CD4-positive, CD25-positive, alpha-beta regulatory T cell (primary cell): ENCODE results near the gene FOXN3. TPM values are rescaled to one million over a fixed set of nuclear protein-coding genes. Genes with fewer than 3 reads are reported as not detected.

ENCODE experiments used
- ATAC-seq, 2 donors: fragments of 150-1000 bp; cut with Tn5 transposase; one replicate each; pipeline ENCODE4 v1.10.0; 2021; ENCODE audit warnings: low read depth in 2 of 2, moderate number of reproducible peaks in 2 of 2, moderate library complexity in 1 of 2
- DNase-seq, 3 donors: peaks; one replicate each; pipeline versions ENCODE4 v3.0.0 to v3.0.0-alpha.2; 2012 to 2022; ENCODE audit warnings: mixed read lengths in 1 of 3
- H3K27ac ChIP-seq: one replicate; pipeline ENCODE4 v1.7.0; 2013; ENCODE audit warnings: mild to moderate bottlenecking, low read length; ENCODE audit not compliant: insufficient read depth, poor library complexity, severe bottlenecking
- H3K27me3 ChIP-seq: one replicate; pipeline ENCODE4 v1.7.0; 2013; ENCODE audit warnings: low read length; ENCODE audit not compliant: control insufficient read depth, insufficient read depth
- H3K36me3 ChIP-seq: one replicate; pipeline ENCODE4 v1.7.0; 2013; ENCODE audit warnings: mild to moderate bottlenecking, low read length, moderate library complexity; ENCODE audit not compliant: control insufficient read depth, insufficient read depth
- H3K4me1 ChIP-seq: 2 replicates; pipeline ENCODE4 v1.7.0; 2013; ENCODE audit warnings: mild to moderate bottlenecking, low read length; ENCODE audit not compliant: insufficient read depth, control insufficient read depth, poor library complexity, severe bottlenecking
- H3K4me3 ChIP-seq: one replicate; pipeline ENCODE4 v1.7.0; 2013; ENCODE audit warnings: low read depth, mild to moderate bottlenecking, low read length, moderate library complexity
- H3K9me3 ChIP-seq, 2 experiments: 1 replicate in 1 of 2; 2 replicates in 1 of 2; pipeline ENCODE4 v1.7.0; 2013; ENCODE audit warnings: low read length in 2 of 2, mild to moderate bottlenecking in 1 of 2, moderate library complexity in 1 of 2; ENCODE audit not compliant: control insufficient read depth in 2 of 2
- H3K27ac Mint-ChIP-seq, 3 donors: one replicate each; pipeline ENCODE4 v1.8.0; 2020 to 2022; ENCODE audit warnings: mild to moderate bottlenecking in 3 of 3, mixed read lengths in 3 of 3, moderate library complexity in 2 of 3
- H3K27me3 Mint-ChIP-seq: one replicate; pipeline ENCODE4 v1.8.0; 2022; ENCODE audit warnings: mild to moderate bottlenecking, mixed read lengths
- H3K36me3 Mint-ChIP-seq: one replicate; pipeline ENCODE4 v1.8.0; 2020; ENCODE audit warnings: mixed read lengths
- H3K4me1 Mint-ChIP-seq, 4 donors: one replicate each; pipeline ENCODE4 v1.8.0; 2020 to 2022; ENCODE audit warnings: mixed read lengths in 4 of 4, mild to moderate bottlenecking in 1 of 4
- H3K4me3 Mint-ChIP-seq, 4 donors: one replicate each; pipeline ENCODE4 v1.8.0; 2020 to 2022; ENCODE audit warnings: mild to moderate bottlenecking in 4 of 4, mixed read lengths in 4 of 4, moderate library complexity in 3 of 4
- H3K9me3 Mint-ChIP-seq, 7 donors: one replicate each; pipeline ENCODE4 v1.8.0; 2020 to 2022; ENCODE audit warnings: mixed read lengths in 7 of 7, mild to moderate bottlenecking in 3 of 7, moderate library complexity in 2 of 7
- polyA plus RNA-seq, 4 donors: library from polyadenylated mRNA; unstranded; fragments of 300-500 nt; fragmentation: Illumina TruSeq; gene quantifications; one replicate each; pipeline ENCODE4 v1.2.3, GENCODE V29; 2021
- total RNA-seq: library from RNA; stranded (reverse); gene quantifications from one replicate; pipeline ENCODE4 v1.2.3, GENCODE V29; 2022

Gene FOXN3
- total and polyA plus RNA-seq, 5 donors from 2014 or later: 108 to 203 (median 111) TPM

- Mint-ChIP-seq H3K27ac (no peak overlapping the region), H3K4me3 (no peak overlapping the region), H3K36me3 (peaks cover 27% of the 10 kb centered on the region)
Observed at GRCh38 chr14:89180546-89180945, 236.5 kb downstream of the FOXN3 start.

GRCh38 chr14:89179891-89180404 is 237.1 kb downstream of the FOXN3 start:
- Histone ChIP-seq H3K4me3 (no peak overlapping the region), H3K27me3 (no peaks in the 10 kb centered on the region), H3K36me3 (peaks cover 38% of the 10 kb centered on the region), H3K27ac (no peak overlapping the region), H3K4me1 (no peaks in the 10 kb centered on the region), H3K9me3 (no peaks in the 10 kb centered on the region)
- peaks cover 28% of the 10 kb centered on the region for H3K36me3 Mint-ChIP-seq
- H3K27me3 Mint-ChIP-seq: no peaks in the 10 kb centered on the region
- no peak for DNase-seq
- no peaks in the 10 kb centered on the region for H3K9me3 Mint-ChIP-seq
- no peak for ATAC-seq
- no peak overlapping the region for H3K4me3 Mint-ChIP-seq
- H3K4me1 Mint-ChIP-seq: peaks cover 22 to 25% (median 23%) of the 10 kb centered on the region in 4 donors
- H3K27ac Mint-ChIP-seq: no peak overlapping the region

More at GRCh38 chr14:89180546-89180945, 236.5 kb downstream of the FOXN3 start:
- ATAC-seq (no peak), DNase-seq (no peak)
- H3K4me1 Mint-ChIP-seq: peaks cover 22 to 28% (median 24%) of the 10 kb centered on the region in 4 donors
- no peaks in the 10 kb centered on the region for H3K9me3 Mint-ChIP-seq
- no peaks in the 10 kb centered on the region for H3K9me3 ChIP-seq
- H3K4me3 ChIP-seq: no peak overlapping the region
- H3K27me3 Mint-ChIP-seq: no peaks in the 10 kb centered on the region
- H3K27ac ChIP-seq: no peak overlapping the region
- peaks cover 38% of the 10 kb centered on the region for H3K36me3 ChIP-seq
- H3K27me3 ChIP-seq: no peaks in the 10 kb centered on the region
- no peaks in the 10 kb centered on the region for H3K4me1 ChIP-seq

- Mint-ChIP-seq H3K4me1 (peaks cover 23 to 25% (median 23%) of the 10 kb centered on the region in 4 donors), H3K36me3 (peaks cover 38% of the 10 kb centered on the region), H3K9me3 (peaks cover 0 to 5% (median 0%) of the 10 kb centered on the region in 7 donors), H3K27me3 (no peaks in the 10 kb centered on the region), H3K27ac (peak overlapping the region in 2 of 3 donors; percentile 64 to 75), H3K4me3 (no peak overlapping the region)
- DNase-seq (no peak), ATAC-seq (no peak)
- no peak overlapping the region for H3K4me3 ChIP-seq
- H3K36me3 ChIP-seq: peaks cover 42% of the 10 kb centered on the region
- no peak overlapping the region for H3K27ac ChIP-seq
- no peaks in the 10 kb centered on the region for H3K4me1 ChIP-seq
- no peaks in the 10 kb centered on the region for H3K27me3 ChIP-seq
- H3K9me3 ChIP-seq: no peaks in the 10 kb centered on the region
Observed at GRCh38 chr14:89178800-89179535, 238.1 kb downstream of the FOXN3 start.

- Histone ChIP-seq H3K4me1 (no peaks in the 10 kb centered on the region), H3K36me3 (peaks cover 40% of the 10 kb centered on the region), H3K9me3 (no peaks in the 10 kb centered on the region), H3K27me3 (no peaks in the 10 kb centered on the region), H3K4me3 (no peak overlapping the region), H3K27ac (no peak overlapping the region)
- H3K27me3 Mint-ChIP-seq: no peaks in the 10 kb centered on the region
- H3K4me3 Mint-ChIP-seq: no peak overlapping the region
- H3K27ac Mint-ChIP-seq: peak overlapping the region in 1 of 3 donors; percentile 75
- ATAC-seq (no peak), DNase-seq (no peak)
- H3K36me3 Mint-ChIP-seq: peaks cover 39% of the 10 kb centered on the region
- H3K9me3 Mint-ChIP-seq: peaks cover 0 to 5% (median 0%) of the 10 kb centered on the region in 7 donors
- peaks cover 20 to 25% (median 23%) of the 10 kb centered on the region in 4 donors for H3K4me1 Mint-ChIP-seq
Observed at GRCh38 chr14:89178376-89178775, 238.7 kb downstream of the FOXN3 start.

GRCh38 chr14:89175881-89176799 is 240.9 kb downstream of the FOXN3 start:
- H3K27me3 Mint-ChIP-seq: no peaks in the 10 kb centered on the region
- peaks cover 9 to 21% (median 14%) of the 10 kb centered on the region in 4 donors for H3K4me1 Mint-ChIP-seq
- no peak for DNase-seq
- Histone ChIP-seq H3K4me1 (no peaks in the 10 kb centered on the region), H3K36me3 (peaks cover 39% of the 10 kb centered on the region), H3K4me3 (no peak overlapping the region), H3K27ac (no peak overlapping the region), H3K9me3 (peaks cover 8 to 9% of the 10 kb centered on the region in 2 experiments), H3K27me3 (no peaks in the 10 kb centered on the region)
- H3K27ac Mint-ChIP-seq: peak overlapping the region in 1 of 3 donors; percentile 52
- ATAC-seq: no peak
- peaks cover 51% of the 10 kb centered on the region for H3K36me3 Mint-ChIP-seq
- H3K9me3 Mint-ChIP-seq: peaks cover 0 to 9% (median 0%) of the 10 kb centered on the region in 7 donors
- no peak overlapping the region for H3K4me3 Mint-ChIP-seq

GRCh38 chr14:89171628-89172027 is 245.4 kb downstream of the FOXN3 start:
- no peaks in the 10 kb centered on the region for H3K27me3 Mint-ChIP-seq
- no peak for DNase-seq
- Histone ChIP-seq H3K4me3 (no peak overlapping the region), H3K27ac (no peak overlapping the region), H3K27me3 (no peaks in the 10 kb centered on the region), H3K36me3 (peaks cover 29% of the 10 kb centered on the region), H3K9me3 (peaks cover 8 to 9% of the 10 kb centered on the region in 2 experiments), H3K4me1 (no peaks in the 10 kb centered on the region)
- H3K36me3 Mint-ChIP-seq: peaks cover 56% of the 10 kb centered on the region
- H3K27ac Mint-ChIP-seq: no peak overlapping the region
- no peak for ATAC-seq
- H3K4me3 Mint-ChIP-seq: no peak overlapping the region
- peaks cover 8 to 21% (median 13%) of the 10 kb centered on the region in 4 donors for H3K4me1 Mint-ChIP-seq
- peaks cover 0 to 9% (median 0%) of the 10 kb centered on the region in 7 donors for H3K9me3 Mint-ChIP-seq

- peaks cover 52% of the 10 kb centered on the region for H3K36me3 Mint-ChIP-seq
- peaks cover 8 to 9% of the 10 kb centered on the region in 2 experiments for H3K9me3 ChIP-seq
- DNase-seq: no peak
Observed at GRCh38 chr14:89171168-89171567, 245.9 kb downstream of the FOXN3 start.

More at GRCh38 chr14:89171168-89171567, 245.9 kb downstream of the FOXN3 start:
- no peak overlapping the region for H3K27ac Mint-ChIP-seq
- H3K4me1 Mint-ChIP-seq: peaks cover 11 to 25% (median 14%) of the 10 kb centered on the region in 4 donors
- H3K9me3 Mint-ChIP-seq: peaks cover 0 to 9% (median 0%) of the 10 kb centered on the region in 7 donors
- no peak for ATAC-seq
- no peak overlapping the region for H3K4me3 Mint-ChIP-seq
- Histone ChIP-seq H3K4me3 (no peak overlapping the region), H3K4me1 (peaks cover under 1% of the 10 kb centered on the region), H3K27ac (no peak overlapping the region), H3K36me3 (peaks cover 29% of the 10 kb centered on the region), H3K27me3 (no peaks in the 10 kb centered on the region)
- no peaks in the 10 kb centered on the region for H3K27me3 Mint-ChIP-seq
